ENCODE results near the gene SPRR5.

Gene SPRR5

DNA sequence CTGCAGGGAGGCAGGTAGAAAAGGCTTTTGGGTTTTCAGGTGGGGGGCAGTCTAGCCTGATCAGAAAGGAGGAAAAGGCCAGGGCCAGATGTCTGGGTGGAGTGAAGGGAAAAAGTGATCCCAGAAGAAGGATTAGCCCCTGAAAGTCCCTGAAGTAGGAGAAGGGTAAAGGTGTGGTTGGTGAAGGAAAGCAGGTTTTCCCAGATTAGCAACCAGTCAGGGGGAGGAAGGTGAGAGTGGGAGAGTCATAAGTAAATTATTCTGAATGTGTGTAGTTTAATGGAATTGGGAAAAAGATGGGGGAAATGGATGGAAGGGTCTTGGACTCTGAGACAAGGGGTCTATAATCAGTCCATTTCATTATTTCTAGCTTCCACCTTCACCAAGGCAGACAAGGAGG is 36.2 kb downstream of the SPRR5 start:
- DNase-seq (ENCODE audit: low read depth, low spot score), result no peak

DNA sequence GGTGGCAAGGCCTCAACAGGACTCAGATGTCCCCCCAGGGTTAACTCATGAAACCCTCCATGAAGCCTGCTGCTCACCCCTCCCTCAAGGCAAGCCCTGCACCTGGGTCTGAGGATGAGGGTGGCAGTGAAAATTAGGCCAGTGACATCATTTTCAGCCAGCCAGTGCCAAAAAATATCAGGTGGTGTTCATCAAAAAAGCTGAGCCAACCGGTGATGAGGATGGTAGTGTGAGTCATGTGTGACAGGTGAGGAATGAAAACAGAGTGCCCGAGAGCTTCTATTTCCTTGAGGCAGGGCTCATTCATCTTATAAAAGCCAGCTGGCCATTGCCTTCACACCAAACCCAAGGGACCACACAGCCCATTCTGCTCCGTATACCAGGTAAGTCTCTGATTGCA is 36.7 kb downstream of the SPRR5 start, which contains the start of gene SPRR1A:
Gene SPRR1A (plus strand): TSS at position 339 of the 400 bp plus-strand sequence. CDS start 1,150 bp downstream, outside the sequence.
- no peak for DNase-seq (ENCODE audit: low read depth, low spot score)

DNA sequence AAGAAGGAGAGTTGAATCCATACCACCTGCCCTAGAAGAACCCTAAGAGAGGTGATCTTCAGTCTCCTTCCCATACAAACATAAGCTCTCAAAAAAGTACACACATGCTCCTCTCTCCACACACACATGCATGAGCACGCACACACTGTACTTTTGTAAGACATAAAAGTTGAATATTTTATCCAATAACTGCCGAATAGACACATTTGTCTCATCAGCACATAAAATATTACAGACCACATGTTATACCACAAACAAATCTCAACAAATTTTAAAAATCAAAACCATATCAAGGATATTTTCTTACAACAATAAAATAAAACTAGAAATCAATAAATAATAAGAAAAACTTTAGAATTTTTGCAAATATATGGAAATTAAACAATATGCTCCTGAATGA is 39.6 kb downstream of the SPRR5 start:
- no peak for DNase-seq (ENCODE audit: low read depth, low spot score)

DNA sequence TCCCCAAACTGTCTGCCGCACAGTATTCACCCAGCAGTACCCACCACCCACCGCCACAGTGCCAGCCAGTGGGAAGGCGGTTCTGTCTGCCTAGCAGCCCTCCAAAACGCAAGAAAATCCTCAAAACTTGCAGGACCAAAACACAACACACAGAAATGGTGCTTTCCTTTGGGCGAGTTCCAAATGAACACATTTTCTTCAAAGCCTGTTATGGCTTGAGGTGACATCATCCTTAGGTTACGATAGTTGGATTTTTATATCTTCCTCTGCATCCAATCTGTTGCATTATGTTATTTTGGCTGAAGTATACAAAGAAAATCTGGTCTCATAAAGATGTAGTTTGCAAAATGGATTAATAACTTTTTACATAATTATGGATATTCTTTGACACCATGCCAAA is 46.2 kb downstream of the SPRR5 start:
- no peak for DNase-seq (ENCODE audit: low read depth, low spot score)

DNA sequence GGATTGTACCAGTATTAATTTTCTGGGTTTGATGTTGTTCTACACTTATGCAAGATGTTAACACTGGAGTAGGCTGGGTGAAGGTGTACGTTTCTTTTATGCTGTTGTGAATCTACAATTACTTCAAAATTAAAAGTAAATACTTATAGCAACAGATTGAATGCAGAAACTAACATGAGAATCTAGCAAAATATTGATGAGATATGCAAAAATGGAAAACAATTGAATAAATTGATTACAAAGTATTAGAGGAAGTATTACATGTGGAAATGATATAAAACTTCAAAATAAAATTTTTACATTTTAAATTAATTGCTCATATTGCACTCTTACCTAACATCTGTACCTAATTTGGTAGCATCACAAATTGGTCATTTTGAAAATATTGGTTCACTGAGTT is 48.8 kb downstream of the SPRR5 start:
- DNase-seq (ENCODE audit: low read depth, low spot score), result no peak

DNA sequence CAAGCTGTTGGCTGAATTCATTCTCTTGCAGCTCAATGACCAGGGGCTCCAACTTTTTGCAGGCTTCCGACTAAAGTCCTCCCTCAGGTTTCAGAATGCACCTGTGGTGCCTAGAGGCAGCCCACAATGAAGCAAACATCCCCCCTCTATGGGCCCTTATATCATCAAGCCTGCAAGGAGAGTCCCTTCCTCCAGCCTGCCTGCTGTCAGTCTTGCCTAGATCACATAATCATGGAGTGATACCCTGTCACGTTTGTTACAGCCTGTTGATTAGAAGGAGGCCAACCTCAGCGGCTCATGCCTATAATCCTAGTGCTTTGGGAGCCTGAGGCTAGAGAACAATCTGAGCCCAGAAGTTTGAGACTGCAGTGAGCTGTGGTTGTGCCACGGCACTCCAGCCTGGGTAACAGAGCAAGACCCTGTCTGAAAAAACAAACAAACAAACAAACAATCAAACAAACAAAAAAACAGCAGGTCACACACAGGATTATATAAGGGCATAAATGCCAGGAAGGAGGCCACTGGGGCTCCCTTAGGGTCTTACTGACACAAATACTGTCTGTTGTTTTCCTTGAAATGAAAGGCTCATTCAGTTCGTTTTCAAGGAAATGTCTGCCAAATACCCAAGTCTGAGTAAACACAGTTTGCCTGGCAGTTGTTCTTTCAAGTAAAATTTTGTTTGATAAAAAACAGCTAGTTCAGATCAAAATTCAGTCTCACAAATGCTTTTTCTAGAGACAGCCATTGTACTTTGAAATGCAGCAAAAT is 49.8 kb downstream of the SPRR5 start:
- no peak for DNase-seq (ENCODE audit: low read depth, low spot score)

DNA sequence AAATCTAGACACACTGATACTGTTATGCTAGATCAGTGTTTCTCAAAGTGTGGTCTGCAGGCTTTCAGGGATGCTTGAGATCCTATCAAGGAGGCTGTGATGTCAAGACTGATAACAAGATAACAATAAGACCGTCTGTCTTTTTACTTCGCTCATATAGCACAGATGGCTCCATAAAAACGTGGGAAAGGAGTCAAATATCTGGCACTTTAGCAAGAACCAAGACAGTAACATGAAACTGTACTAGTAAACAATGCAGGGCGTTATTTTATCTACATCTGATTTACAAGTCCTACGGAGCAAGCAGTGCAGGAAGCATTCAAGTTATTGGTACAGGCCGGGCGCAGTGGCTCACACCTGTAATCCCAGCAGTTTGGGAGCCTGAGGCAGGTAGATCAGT is 50.9 kb downstream of the SPRR5 start:
- no peak for DNase-seq (ENCODE audit: low read depth, low spot score)

DNA sequence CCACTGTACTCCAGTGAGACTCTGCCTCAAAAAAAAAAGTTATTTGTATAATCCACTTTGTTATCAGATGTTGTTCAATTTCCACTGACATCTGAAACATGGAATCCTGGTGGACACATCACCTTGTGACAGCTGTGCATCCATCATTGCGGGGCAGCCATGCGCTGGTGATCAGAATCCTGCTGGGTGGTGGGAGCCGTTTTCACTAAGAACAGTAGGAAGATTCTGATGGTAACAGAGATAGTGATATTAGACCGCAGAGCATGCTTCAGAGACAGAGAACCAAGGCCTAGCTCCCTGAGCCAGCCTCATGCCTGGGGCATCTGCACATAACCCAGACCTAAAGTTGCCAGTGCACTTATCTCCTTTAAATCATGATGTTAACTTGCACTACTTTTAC is 51.5 kb downstream of the SPRR5 start:
- no peak for DNase-seq (ENCODE audit: low read depth, low spot score)
